Stimulated activated naive CD8-positive, alpha-beta T cell treated with anti-CD3 and anti-CD28 coated beads, Interleukin-15, Interleukin-2, amounts not matched to agents 100 U/mL and 50 U/mL, for 24 hours (primary cell): Measurements from ENCODE around the gene CCDC110.
"Not testable (repeated sequence)": the region's sequence is repeated elsewhere in the genome, so short reads cannot be mapped to it uniquely, and the experiment has no call there.

Experiments used
- ATAC-seq: fragments of 150-1000 bp; cut with Tn5 transposase; one replicate; pipeline ENCODE4 v1.10.0; 2021
- DNase-seq: peaks from one replicate; pipeline ENCODE4 v3.0.0; 2021

CCDC110 gene

DNA sequence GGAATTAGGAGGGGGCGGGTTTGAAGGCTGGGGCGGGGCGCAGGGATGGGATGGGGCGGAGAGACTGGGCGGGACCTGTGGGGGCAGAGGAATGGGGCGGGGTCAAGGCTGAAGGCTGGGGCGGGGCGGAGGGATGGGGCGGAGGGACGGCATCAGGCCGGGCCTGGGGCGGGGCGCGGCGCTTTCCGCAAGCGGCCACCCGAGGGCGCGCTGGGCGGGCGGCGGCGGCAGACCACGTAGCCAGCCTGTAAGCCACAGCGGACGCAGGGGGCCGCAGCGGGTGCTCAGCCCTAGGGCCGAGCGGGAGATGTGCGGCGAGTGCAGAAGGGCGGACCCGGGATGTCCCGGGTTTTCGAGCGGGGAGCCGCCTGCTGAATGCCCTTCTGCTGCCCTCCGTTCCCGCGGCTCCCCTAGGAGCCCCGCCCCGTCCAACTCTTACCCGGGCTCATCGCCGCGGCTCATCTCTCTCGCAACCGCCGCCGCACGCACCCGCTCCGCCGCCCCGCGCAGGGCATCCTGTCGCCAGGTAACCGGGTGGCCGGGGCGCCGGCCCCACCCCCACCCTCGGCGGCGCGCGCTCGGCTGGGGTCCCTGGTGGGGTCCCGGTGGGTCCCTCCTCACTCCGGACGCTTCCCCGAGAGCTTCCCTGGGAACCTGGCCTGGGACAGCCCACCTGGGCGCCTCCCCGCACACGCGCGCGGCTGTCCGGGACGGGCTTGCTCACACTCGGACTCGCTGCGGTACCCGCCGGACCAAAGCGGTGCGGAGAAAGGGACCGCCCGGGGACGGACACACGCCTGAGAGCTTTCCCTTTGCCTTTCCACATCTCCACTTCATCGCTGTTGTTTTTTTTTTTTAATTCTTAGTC is at the start of gene CCDC110:
Gene CCDC110, minus strand, starts transcription at position 499 of the 868 bp plus-strand sequence. Its CDS starts 50 bp downstream, at position 449.
- peak; percentile 94 for DNase-seq
- peak; percentile 94 for ATAC-seq

DNA sequence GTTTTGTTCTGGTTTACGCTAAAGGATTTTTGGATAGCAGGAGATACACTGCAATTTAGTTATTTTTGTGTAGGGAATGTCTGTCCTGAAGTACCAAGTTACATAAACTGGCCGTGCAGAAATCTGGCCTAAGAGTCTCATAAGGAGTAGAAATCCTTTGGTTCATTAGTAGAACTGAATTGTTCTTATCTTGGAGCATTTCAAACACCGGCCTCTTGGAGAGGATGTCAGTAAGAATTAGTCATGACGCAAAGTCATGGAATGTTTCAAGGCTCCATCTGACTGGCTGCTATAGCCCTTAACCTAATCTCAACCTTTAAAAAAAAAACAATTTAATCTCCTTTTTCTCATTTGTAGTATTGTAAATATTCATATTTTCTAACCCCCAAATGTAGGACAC is 48.6 kb upstream of the CCDC110 start:
- DNase-seq = no peak
- no peak for ATAC-seq

- DNase-seq (no peak), ATAC-seq (no peak)
These were observed 47.0 kb upstream of the CCDC110 start for GRCh38 chr4:185518494-185518893.

DNA sequence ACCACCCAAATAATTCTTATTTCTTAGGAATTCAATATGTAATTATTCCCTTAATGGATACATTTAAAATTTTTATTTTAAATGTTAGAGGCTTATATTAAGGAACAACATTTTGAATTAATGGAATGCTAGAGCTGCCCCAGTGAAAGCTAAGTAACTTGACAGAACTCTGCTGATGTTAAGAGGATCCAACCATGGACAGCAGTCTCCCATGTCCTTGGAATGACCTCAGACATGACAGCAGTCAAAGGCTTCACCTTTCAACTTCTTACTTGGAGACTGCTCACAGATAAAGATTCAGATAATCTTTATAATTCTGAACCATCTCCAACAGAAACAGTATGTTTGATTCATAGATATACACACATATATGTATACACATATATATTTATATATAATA is 46.5 kb upstream of the CCDC110 start:
- no peak for DNase-seq
- ATAC-seq = no peak

DNA sequence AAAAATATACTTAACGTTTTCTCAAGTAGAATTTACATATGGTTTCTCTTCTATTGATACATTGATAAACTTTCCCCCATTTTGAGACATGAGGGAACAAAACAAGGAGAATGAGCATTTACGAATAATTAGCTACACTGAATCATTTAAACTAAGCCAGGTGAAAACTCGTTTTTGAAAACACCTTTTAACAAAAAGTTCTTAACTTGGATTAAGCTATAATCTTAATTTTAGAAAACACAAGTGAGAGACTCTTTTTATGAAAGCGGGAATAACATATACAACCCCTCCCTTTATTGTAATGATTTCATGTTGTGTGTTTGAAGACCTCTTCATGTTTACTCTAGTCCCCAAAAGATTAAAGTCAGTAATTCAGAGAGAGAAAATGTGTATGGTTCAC is 43.7 kb upstream of the CCDC110 start:
- DNase-seq (no peak), ATAC-seq (no peak)

DNA sequence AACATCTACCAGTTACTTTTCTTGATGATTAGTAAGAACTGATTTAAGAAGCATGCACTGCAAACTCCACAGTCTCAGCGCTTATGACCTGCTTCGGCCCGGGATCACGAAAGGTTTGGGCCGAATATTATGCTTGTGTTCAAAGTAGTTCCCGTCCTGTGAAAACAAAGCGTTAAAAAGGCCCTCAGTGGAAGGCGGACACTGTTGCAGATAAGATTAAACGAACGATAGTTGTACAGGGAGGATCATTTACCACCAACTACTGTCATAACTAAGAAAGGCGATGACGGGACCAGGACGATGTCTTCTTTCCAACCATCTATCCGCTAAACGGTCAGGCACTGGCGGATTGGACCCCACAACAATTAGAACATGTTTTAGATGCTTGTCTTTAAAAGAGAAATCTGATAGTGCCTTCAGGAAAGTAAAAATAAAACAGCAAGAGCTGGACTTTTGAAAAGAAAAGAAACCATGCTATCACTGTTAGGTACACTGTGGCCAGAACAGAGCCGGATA is 42.7 kb upstream of the CCDC110 start:
- no peak for ATAC-seq
- no peak for DNase-seq

- ATAC-seq (no peak), DNase-seq (no peak)
These were observed 42.1 kb upstream of the CCDC110 start for GRCh38 chr4:185513489-185514181.

DNA sequence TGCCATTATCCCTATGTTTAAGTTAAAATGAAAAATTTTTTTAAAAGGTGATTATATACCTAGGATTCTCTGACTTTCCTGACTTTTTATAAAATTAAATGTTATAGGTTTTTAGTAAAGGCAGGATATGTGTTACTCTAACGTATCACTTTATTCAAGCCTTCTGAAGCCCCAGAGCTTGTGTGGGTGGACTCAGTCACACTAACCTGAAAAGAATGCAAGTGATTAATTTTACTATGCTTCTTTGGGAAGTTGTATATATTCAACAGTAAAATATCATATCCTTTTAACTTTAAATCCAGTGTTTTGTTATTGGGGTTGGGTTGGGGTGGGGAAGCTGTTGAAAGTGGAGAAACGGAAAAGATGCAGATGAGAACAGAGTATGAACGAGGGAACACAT is 41.0 kb upstream of the CCDC110 start:
- ATAC-seq (no peak), DNase-seq (no peak)

- not testable (repeated sequence) for ATAC-seq
These were observed 39.7 kb upstream of the CCDC110 start for GRCh38 chr4:185511243-185511642.

DNA sequence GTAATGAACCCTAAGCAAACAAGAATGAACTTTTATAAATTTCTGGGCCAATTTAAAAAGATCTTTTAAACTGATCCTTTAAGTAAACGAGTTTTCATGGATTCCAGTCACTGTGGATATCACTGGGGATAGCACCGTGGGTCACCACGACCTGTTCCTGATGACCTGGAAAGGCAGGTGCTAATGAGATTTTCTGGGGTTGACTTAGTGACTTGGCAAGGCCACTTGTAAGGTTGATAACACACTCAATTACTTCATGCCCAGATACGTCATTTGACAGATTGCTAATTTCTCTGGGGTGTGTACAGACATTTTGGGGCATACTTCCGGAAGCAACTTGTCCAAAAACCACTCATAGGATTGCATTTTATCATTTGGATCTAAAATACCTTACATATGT is 39.3 kb upstream of the CCDC110 start:
- ATAC-seq (no peak), DNase-seq (no peak)

More at GRCh38 chr4:185511243-185511642, 39.7 kb upstream of the CCDC110 start:
- not testable (repeated sequence) for DNase-seq

DNA sequence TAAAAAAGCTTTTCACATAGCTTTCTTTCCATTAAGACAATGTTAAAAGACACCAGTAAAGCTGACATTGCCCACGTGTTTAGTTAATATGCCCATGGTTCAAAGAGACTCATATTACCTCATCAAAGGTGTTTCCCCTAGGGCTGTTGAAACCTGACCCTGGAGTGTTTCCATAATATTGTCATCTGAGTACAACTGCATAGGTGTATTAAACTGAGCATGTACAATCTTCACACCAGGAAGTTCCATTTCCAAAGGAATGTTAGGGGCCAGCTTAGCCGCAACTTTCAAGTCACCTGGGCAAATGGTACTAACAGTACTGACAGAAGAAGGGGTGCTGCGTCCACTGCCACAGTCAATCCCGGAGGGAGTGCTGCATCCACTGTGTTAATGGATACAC is 36.6 kb upstream of the CCDC110 start:
- no peak for DNase-seq
- ATAC-seq = no peak

- ATAC-seq (no peak), DNase-seq (no peak)
These were observed 34.9 kb upstream of the CCDC110 start for GRCh38 chr4:185506422-185506821.

DNA sequence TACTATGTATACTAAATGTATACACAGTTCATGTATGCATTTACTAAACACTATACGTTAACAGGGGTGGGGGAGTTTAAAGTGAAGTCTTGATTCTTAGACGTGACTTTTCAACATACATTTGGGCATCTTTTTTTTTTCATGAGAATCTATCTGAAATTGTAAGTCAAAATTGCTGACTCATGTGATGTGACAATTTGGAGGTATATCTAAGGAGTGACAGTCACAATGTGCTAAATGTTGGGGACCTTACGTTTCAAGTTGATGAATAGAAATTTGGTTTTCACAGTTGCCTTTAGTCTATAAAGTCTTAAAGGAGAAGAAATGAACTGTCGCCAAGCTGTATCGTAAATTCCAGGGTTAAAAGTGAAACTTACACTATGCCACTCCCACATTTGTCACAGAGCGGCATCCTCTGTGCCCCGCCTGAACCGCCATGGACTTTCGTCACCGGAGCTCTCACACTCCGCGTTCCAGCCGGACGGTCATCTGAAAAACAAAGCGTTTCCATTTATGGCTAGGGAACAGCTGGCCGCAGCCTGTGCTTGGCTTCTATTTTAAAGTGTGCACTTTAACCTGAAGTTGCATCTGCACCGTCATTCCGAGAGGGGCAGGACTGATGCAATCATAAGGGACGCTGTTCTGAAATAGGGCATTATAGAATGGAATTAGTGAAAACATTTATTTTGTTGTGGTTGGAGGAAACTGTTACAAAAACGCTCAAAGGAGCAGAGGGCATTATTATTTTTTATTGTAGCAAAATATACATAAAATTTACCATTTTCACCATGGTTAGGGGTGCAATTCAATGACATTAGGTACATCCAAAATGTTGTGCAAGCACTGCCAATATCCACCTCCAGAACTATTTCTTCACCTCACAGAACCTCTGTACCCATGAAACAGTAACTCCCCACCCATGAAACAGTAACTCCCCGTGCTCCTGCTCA is 32.8 kb upstream of the CCDC110 start:
- no peak for ATAC-seq
- DNase-seq = no peak

DNA sequence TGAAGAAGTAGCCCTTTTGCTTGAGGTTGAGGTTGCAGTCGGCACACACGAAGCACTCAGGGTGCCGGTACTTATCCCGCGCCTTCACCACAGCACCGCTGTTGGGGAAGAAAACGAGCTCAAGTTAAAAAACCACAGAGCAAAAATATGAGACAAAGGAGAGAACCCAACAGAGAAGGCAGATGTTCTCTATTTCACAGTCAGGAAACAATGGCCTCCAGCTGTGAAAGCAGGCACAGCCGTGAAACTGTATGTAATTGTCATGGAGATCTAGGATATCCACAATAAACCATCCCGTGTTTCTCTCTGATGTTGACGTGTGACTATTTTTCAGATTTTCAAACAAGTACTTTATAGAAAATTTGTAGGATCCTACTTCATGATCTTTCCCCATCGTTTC is 30.9 kb upstream of the CCDC110 start:
- no peak for ATAC-seq
- DNase-seq = no peak

DNA sequence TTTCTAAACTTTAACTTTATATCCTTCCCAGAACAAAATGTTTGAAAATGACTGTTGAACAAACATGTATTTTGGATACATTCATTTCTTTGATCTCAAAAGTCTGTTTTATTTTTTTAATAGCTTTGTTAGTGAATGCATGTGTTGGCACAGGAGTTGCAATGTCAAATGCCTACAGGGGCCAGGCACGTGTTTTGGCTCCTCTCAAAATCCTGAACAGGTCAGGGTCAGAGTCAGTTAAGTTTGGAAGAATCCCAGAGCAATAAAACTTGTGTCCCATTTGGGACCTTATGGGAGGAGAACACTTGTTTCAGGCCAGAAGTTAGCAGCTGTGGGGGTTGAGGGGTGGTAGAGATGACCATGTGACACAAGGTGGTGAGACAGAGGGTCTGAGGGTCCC is 29.0 kb upstream of the CCDC110 start:
- ATAC-seq (no peak), DNase-seq (no peak)

DNA sequence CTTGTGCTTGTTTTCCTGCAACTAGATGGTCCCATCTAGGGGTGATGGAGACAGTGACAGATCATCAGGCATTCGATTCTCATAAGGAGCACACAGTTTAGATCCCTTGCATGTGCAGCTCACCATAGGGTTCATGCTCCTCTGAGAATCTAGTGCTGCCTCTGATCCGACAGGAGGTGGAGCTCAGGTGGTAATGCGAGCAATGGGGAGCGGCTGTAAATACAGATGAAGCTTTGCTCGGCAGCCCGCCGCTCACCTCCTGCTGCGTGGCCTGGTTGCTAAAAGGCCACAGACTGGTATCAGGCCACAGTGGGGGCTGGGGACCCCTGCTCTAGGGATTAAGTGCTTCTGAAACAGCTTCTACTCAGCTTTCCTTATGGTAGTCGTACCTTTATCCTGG is 28.5 kb upstream of the CCDC110 start:
- ATAC-seq (no peak), DNase-seq (no peak)

DNA sequence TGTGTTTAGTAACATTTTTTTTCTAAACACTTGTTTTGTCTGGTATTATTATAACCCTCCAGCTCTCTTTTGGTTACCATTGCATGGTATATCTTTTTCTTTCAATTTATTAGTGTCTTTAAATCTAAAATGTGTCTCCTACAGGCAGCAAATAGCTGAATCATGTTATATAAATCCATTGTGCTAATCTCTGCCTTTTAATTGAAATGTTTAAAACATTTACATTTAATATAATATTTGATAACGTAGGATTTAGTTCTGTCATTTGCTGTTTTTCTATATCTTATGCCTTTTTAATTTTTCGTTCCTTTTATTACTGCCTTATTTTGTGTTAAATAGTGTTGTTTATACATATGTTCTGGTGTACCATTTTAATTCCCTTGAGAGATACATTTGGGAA is 17.1 kb upstream of the CCDC110 start:
- ATAC-seq (no peak), DNase-seq (no peak)

GRCh38 chr4:185481401-185481800 is 9.9 kb upstream of the CCDC110 start:
- DNase-seq = no peak
- no peak for ATAC-seq

DNA sequence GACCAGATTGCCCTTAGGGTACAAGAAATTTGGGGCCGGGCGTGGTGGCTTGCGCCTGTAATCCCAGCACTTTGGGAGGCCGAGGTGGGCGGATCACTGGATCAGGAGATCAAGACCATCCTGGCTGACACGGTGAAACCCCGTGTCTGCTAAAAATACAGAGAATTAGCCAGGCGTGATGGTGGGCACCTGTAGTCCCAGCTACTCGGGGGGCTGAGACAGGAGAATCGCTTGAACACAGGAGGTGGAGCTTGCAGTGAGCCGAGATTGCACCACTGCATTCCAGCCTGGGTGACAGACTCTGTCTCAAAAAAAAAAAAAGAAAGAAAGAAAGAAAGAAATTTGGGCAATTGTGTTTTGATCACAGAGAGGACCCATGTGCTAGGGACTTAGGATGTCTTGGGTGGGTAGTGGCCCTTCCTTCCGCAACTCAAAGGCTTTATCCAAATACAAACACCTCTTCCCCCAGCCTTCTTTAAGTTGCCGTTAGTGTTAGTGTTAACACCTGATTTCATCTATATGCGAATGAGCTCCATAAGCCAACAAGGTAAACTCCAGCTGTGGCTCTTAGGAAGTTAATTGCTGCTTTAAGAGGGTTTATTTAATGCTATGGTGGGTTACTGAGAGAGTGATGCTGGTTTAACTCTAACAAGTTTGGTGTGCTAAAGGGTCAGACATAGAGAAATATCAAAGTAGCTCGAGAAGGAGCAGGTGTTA is 8.6 kb upstream of the CCDC110 start:
- DNase-seq (no peak), ATAC-seq (no peak)

- no peak for DNase-seq
- ATAC-seq = peak; percentile 69
These were observed 8.0 kb upstream of the CCDC110 start for GRCh38 chr4:185479507-185479971.

- no peak for DNase-seq
- ATAC-seq = no peak
These were observed 1.7 kb upstream of the CCDC110 start for GRCh38 chr4:185473247-185473646.
